ENCODE measurements around the gene RPS3.

RPS3 gene

DNA sequence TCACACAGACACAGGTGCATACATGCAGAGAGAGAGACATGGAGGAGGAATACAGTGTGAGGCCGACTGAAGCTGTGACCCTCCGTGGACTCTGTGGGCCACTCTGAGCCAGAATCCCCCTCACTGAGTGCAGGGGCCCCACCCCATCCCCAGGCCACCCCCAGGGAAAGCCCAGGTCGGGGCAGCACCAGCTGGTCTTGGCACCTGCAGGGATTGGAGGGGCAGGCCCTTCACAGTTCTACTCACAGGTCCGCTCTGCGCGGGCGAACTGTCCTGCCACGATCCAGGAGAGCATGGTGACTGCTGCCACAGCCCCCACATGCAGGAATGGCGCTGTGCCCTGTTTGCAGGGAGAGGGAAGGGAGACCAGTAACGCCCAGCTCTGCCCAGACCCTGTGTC, 50.0 kb downstream of the RPS3 start:
- no peak for DNase-seq (ENCODE audit: low read depth, low spot score)

GRCh38 chr11:75449776-75450175, 50.5 kb downstream of the RPS3 start:
- no peak overlapping the region for H3K4me3 ChIP-seq (ENCODE audit: low read length)
- no peak for DNase-seq (ENCODE audit: low read depth, low spot score)

More for the DNA sequence above, 50.0 kb downstream of the RPS3 start:
- H3K4me3 ChIP-seq (ENCODE audit: low read length): no peak overlapping the region

DNA sequence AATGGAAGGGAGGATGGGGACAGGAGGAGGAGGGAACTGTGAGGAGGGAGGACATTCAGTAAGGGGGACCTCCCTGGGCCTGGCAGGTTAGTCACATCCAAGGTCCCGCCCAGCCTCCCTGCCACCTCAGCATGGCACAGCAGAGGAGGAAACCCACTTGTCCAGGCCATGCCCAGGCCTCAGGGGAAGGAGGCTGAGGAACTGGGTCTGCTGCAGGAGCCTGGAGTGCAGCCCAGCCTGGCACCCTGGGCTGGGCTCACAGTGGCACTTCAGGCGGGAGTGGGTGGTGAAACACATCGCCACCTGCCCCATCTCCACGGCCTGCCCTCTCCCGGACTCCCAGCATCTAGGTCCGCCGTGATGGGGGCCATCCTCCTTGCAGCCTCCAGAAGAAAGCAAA, 50.9 kb downstream of the RPS3 start:
- no peak for DNase-seq (ENCODE audit: low read depth, low spot score)
- no peak overlapping the region for H3K4me3 ChIP-seq (ENCODE audit: low read length)

DNA sequence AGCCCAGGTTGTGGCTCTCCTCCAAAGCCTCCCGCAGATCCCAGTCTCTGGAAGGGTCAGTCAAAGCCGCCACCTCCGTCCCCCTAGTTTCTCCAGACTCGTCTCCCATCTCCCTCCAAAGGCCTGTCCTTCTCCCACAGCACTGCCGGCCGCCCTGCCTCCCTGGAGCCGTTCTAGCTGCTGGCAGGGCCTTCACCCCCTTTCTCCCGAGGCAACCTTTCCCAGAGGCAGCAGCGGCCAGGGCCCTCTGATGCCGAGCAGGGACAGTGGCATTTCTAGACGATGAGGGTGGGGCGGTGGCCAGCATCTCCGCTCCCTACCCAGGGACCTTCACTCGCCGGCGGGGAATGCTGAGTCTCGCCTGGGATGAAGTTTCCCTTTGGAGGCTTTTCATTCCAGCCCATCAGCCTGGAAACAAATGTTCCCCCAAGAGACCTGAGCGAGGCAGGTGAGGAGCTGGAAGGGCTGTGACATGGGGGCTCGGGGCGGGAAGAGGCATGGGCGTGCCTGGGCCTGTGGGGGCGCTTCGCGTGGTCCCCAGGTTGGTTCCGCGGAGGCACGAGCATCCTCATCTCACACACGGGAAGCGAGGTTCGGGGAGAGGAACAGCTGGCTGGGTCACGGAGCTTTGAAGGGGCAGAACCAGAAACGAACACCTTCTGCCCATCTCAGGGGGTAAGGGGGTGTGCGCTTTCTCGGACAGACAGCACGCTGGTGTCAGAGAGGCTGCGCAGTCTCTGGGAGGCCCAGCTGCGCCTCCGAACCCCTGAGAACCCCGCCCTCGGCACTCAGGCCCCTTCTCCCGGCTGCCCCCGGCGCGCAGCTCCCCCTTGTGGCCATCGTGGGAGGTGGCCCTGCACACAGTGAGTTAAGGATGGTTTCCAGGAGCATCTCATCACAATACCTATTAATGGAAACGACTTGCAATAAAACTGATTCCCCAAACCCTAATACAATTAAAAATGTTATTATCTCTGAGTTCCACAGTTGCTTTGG, 51.8 kb downstream of the RPS3 start:
- H3K4me3 ChIP-seq (ENCODE audit: low read length): no peak overlapping the region
- DNase-seq (ENCODE audit: low read depth, low spot score): no peak

DNA sequence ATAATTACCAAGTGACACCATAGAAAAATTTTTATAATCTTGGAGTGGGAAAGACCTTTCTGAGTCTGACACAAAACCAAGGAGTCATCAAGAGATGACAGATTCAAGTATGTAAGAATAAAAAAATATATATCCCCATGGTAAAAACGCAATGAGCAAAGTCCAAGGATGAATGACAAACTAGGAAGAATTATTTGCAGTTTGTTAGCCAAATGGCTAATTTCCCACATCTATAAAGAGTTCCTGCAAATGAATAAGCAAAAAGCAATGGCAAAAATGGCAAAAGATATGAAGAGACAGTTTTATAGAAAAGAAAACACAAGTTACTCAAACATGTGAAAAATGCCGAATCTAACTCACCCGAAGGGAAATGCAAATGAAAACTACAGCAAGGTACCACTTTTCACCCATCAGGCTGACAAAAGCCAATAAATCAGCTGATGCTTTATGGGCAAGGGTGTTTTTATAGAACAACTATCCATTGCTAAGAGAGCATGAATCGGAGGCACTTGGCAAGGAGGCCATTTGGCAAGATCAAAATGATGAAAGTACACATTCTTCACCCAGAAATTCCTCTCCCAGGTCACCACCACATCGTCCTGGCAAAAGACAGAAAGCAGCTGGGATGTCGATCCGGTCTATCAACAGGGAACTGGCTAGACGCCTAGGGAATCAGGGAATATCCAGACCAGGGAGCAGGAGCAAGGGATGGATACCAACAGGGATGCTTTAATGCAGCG, 54.8 kb downstream of the RPS3 start:
- no peak for DNase-seq (ENCODE audit: low read depth, low spot score)
- H3K4me3 ChIP-seq (ENCODE audit: low read length): no peak overlapping the region

DNA sequence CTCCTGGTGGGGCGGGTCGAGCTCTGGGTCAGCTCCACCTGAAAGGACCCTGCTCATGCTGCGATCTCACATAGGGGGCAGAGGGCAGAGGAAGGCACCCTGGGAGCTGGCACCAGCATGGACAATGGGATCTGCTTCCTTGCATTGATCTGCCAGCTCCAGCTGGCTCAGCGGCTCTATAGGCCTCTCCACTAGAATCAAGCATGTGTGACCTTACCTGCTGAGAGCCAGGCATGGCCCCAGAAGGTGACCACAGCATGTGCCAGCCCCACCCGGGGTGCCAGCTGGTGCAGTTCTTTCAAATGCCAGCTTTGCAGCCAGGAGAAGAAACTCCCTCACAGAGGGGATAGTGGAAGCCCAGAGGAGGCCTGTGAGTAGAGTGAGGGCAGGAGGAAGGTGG, 55.7 kb downstream of the RPS3 start:
- DNase-seq (ENCODE audit: low read depth, low spot score): no peak
- H3K4me3 ChIP-seq (ENCODE audit: low read length): no peak overlapping the region
